Measurements from ENCODE around the gene DAZ3. TPM values are rescaled to one million over a fixed set of nuclear protein-coding genes. Genes with fewer than 3 reads are reported as not detected.
"Not testable (repeated sequence)": the region's sequence is repeated elsewhere in the genome, so short reads cannot be mapped to it uniquely, and the experiment has no call there.

Gene DAZ3
- total and polyA plus RNA-seq, 2 of the 4 experiments (the other 2 are of a cell fraction), result not detected

- H3K4me1 ChIP-seq (ENCODE audit: control insufficient read depth, insufficient read depth, low read length); H3K23ac ChIP-seq (ENCODE audit: low read depth, low read length); H3K4me2 ChIP-seq (ENCODE audit: low read depth, low read length); H2BK120ac ChIP-seq (ENCODE audit: low read depth, low read length); H4K20me1 ChIP-seq (ENCODE audit: insufficient read depth, low read length); H3K9me3 ChIP-seq (ENCODE audit: control insufficient read depth, insufficient read depth, low read length); dilution Hi-C loops (cut with HindIII; ENCODE audit: low sequenced_read_pairs, unreplicated experiment); H3K9ac ChIP-seq (ENCODE audit: low read depth, low read length); H4K8ac ChIP-seq (ENCODE audit: low read depth in 2 of 2, low read length in 2 of 2); H3K56ac ChIP-seq (ENCODE audit: extremely low read depth, insufficient read depth, low read length); H2BK15ac ChIP-seq (ENCODE audit: low read depth, low read length); H3K36me3 ChIP-seq (ENCODE audit: control insufficient read depth, insufficient read depth, low read length); intact Hi-C loops (cut with micrococcal nuclease); H4K91ac ChIP-seq (ENCODE audit: insufficient read depth, low read depth, low read length); H2BK5ac ChIP-seq (ENCODE audit: low read depth, low read length, poor library complexity, severe bottlenecking); H3K79me1 ChIP-seq (ENCODE audit: low read depth in 1 of 2, low read length in 2 of 2); in situ Hi-C loops (cut with MboI; ENCODE audit: low sequenced_read_pairs); ATAC-seq (ENCODE audit: low read depth); H3K4me3 ChIP-seq (ENCODE audit: insufficient read depth, low read depth, low read length); H3K27me3 ChIP-seq (ENCODE audit: control insufficient read depth, insufficient read depth, low read length); H2AK9ac ChIP-seq (replicated peaks; ENCODE audit: low read depth, low read length, poor library complexity); BruUV-seq (replicated peaks); H2AFZ ChIP-seq (replicated peaks; ENCODE audit: low read length, poor library complexity); H3K18ac ChIP-seq (ENCODE audit: low read depth, low read length); H3K14ac ChIP-seq (replicated peaks; ENCODE audit: low read depth, low read length); H3K27ac ChIP-seq (ENCODE audit: insufficient read depth, low read length); H2AK5ac ChIP-seq (ENCODE audit: low read depth, low read length); CTCF ChIA-PET; DNase-seq; H2BK20ac ChIP-seq (ENCODE audit: low read depth, low read length); H3K9me1 ChIP-seq (ENCODE audit: insufficient read depth, low read length); H3K4ac ChIP-seq (ENCODE audit: low read depth, low read length); POLR2A ChIA-PET (ENCODE audit: unreplicated experiment); H4K5ac ChIP-seq (ENCODE audit: low read depth, low read length): not testable (repeated sequence)
- WGBS, 2 experiments (ENCODE audit: extremely low coverage in 2 of 2, insufficient read length in 1 of 2), result no CpG with 5 or more reads among the region's 4 CpGs
Observed at GRCh38 chrY:24825069-24825468, 11.9 kb upstream of the DAZ3 start.

- ATAC-seq (ENCODE audit: low read depth); H3K9me3 ChIP-seq (ENCODE audit: control insufficient read depth, insufficient read depth, low read length); H3K14ac ChIP-seq (replicated peaks; ENCODE audit: low read depth, low read length); H3K9me1 ChIP-seq (ENCODE audit: insufficient read depth, low read length); H2AK9ac ChIP-seq (replicated peaks; ENCODE audit: low read depth, low read length, poor library complexity); H3K36me3 ChIP-seq (ENCODE audit: control insufficient read depth, insufficient read depth, low read length); H3K79me1 ChIP-seq (ENCODE audit: low read depth in 1 of 2, low read length in 2 of 2); H2BK5ac ChIP-seq (ENCODE audit: low read depth, low read length, poor library complexity, severe bottlenecking); H4K20me1 ChIP-seq (ENCODE audit: insufficient read depth, low read length); H4K8ac ChIP-seq (ENCODE audit: low read depth in 2 of 2, low read length in 2 of 2); H3K4me2 ChIP-seq (ENCODE audit: low read depth, low read length); POLR2A ChIA-PET (ENCODE audit: unreplicated experiment); H4K91ac ChIP-seq (ENCODE audit: insufficient read depth, low read depth, low read length); H2BK120ac ChIP-seq (ENCODE audit: low read depth, low read length); H3K4me3 ChIP-seq (ENCODE audit: insufficient read depth, low read depth, low read length); CTCF ChIA-PET; in situ Hi-C loops (cut with MboI; ENCODE audit: low sequenced_read_pairs); dilution Hi-C loops (cut with HindIII; ENCODE audit: low sequenced_read_pairs, unreplicated experiment); H2AFZ ChIP-seq (replicated peaks; ENCODE audit: low read length, poor library complexity); H3K4me1 ChIP-seq (ENCODE audit: control insufficient read depth, insufficient read depth, low read length); H3K27ac ChIP-seq (ENCODE audit: insufficient read depth, low read length); H3K4ac ChIP-seq (ENCODE audit: low read depth, low read length); H2BK20ac ChIP-seq (ENCODE audit: low read depth, low read length); BruUV-seq (replicated peaks); H2AK5ac ChIP-seq (ENCODE audit: low read depth, low read length); intact Hi-C loops (cut with micrococcal nuclease); H3K23ac ChIP-seq (ENCODE audit: low read depth, low read length); H3K18ac ChIP-seq (ENCODE audit: low read depth, low read length); H4K5ac ChIP-seq (ENCODE audit: low read depth, low read length); H2BK15ac ChIP-seq (ENCODE audit: low read depth, low read length); DNase-seq; H3K56ac ChIP-seq (ENCODE audit: extremely low read depth, insufficient read depth, low read length); H3K27me3 ChIP-seq (ENCODE audit: control insufficient read depth, insufficient read depth, low read length); H3K9ac ChIP-seq (ENCODE audit: low read depth, low read length): not testable (repeated sequence)
- no CpG with 5 or more reads among the region's 4 CpGs for WGBS, 2 experiments (ENCODE audit: extremely low coverage in 2 of 2, insufficient read length in 1 of 2)
Observed at GRCh38 chrY:24824184-24824879, 11.1 kb upstream of the DAZ3 start.

All from IMR-90 (cell line).